Stimulated activated CD8-positive, alpha-beta memory T cell treated with anti-CD3 and anti-CD28 coated beads, Interleukin-12 subunit alpha, Interleukin-12 subunit beta, amount 100 ng/mL, for 24 hours (primary cell): ENCODE data around the gene DNAJA3.
A peak's percentile ranks its signal among the peaks of the same experiment; 100 is the strongest.

Source experiments
- DNase-seq: peaks from one replicate; pipeline ENCODE4 v3.0.0-alpha.2; 2020; ENCODE audit errors: extremely low read depth

Gene DNAJA3

GRCh38 chr16:4474192-4474961 lies 48.7 kb downstream of the DNAJA3 start, which contains the start of gene NMRAL1:
Gene NMRAL1, minus strand, starts transcription at chr16:4474625. Its CDS starts 493 bp downstream, at chr16:4474132.
- DNase-seq, result peak; percentile 72

- DNase-seq, result peak; percentile 82
Observed at GRCh38 chr16:4475880-4476788, 50.5 kb downstream of the DNAJA3 start, which contains the start of gene HMOX2. Gene HMOX2, plus strand, starts transcription at chr16:4476398. Its CDS starts 29,127 bp downstream, at chr16:4505525.

- DNase-seq, result no peak
Observed at GRCh38 chr16:4477966-4478365, 52.3 kb downstream of the DNAJA3 start.

- no peak for DNase-seq
Observed at GRCh38 chr16:4481526-4481925, 55.9 kb downstream of the DNAJA3 start.

GRCh38 chr16:4481963-4482362 lies 56.3 kb downstream of the DNAJA3 start:
- no peak for DNase-seq

GRCh38 chr16:4486126-4486893 lies 60.6 kb downstream of the DNAJA3 start:
- DNase-seq, result no peak

- no peak for DNase-seq
Observed at GRCh38 chr16:4487955-4488498, 62.4 kb downstream of the DNAJA3 start.

- no peak for DNase-seq
Observed at GRCh38 chr16:4488499-4488967, 62.9 kb downstream of the DNAJA3 start.

GRCh38 chr16:4489030-4489429 lies 63.4 kb downstream of the DNAJA3 start:
- no peak for DNase-seq

- DNase-seq, result no peak
Observed at GRCh38 chr16:4491898-4492297, 66.2 kb downstream of the DNAJA3 start.

- no peak for DNase-seq
Observed at GRCh38 chr16:4494746-4495490, 69.2 kb downstream of the DNAJA3 start.

- no peak for DNase-seq
Observed at GRCh38 chr16:4495766-4496165, 70.1 kb downstream of the DNAJA3 start.

- no peak for DNase-seq
Observed at GRCh38 chr16:4496305-4496704, 70.6 kb downstream of the DNAJA3 start.

GRCh38 chr16:4498546-4499195 lies 73.0 kb downstream of the DNAJA3 start:
- no peak for DNase-seq

GRCh38 chr16:4499196-4499555 lies 73.5 kb downstream of the DNAJA3 start:
- DNase-seq, result no peak

- no peak for DNase-seq
Observed at GRCh38 chr16:4500272-4500671, 74.6 kb downstream of the DNAJA3 start.

GRCh38 chr16:4501071-4501478 lies 75.4 kb downstream of the DNAJA3 start:
- no peak for DNase-seq

GRCh38 chr16:4505356-4506147 lies 79.9 kb downstream of the DNAJA3 start:
- peak; percentile 30 for DNase-seq
